ENCODE results near the gene EML3.

The EML3 gene

GRCh38 chr11:62615521-62615920, 2.9 kb upstream of the EML3 start:
- no peak for DNase-seq

DNA sequence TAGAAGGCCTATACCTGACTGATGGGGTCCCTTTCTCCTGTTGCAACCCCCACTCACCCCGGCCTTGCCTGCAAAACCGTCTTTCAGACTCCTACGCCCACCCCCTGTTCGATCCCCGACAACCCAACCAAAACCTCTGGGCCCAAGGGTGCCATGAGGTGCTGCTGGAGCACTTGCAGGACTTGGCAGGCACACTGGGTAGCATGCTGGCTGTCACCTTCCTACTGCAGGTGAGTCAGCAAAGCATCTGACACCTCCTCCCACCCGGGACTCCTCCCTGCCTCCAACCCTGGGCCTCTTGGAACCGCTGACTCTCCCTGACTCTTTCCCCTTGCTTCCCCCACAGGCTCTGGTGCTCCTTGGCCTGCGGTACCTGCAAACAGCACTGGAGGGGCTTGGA, 1.7 kb upstream of the EML3 start:
- DNase-seq: no peak

- DNase-seq: no peak
Measured at GRCh38 chr11:62613291-62613778, 760 bp upstream of the EML3 start.

DNA sequence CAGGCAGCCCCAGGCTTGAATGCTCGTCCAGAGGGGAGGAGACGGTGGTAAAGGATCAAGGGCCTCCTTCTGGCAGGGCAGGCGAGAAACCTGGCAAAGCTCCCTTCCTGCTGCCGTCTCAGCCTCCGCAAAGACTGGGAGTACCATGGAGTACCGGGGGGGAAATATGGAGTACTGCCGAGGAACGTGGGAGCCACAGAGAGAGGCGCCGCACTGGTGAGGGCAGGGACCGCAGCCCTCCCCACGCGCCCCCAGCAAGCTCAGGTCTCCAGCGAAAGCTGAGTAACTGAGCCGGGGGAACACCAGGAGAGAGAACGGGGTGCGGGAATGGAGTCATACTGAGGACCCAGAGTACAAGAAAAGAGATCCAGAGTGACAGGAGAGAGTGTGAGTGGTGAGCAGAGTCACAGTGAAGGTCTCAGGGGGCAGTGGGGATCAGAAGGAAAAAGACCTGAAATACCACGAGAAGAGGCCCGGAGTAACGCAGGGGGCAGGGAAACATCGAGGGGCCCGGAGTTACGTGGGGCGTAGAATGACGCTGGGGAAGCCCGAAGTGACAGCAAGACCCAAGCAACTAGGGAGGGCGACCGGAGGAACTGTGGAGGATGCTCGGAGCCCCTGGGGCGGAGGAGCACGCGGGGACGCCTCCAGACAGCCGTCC, 740 bp downstream of the EML3 start:
- peak in 1 of 2 experiments; percentile 70 for DNase-seq

GRCh38 chr11:62610814-62611704, 1.5 kb downstream of the EML3 start:
- DNase-seq: peak in 1 of 2 experiments; percentile 68

DNA sequence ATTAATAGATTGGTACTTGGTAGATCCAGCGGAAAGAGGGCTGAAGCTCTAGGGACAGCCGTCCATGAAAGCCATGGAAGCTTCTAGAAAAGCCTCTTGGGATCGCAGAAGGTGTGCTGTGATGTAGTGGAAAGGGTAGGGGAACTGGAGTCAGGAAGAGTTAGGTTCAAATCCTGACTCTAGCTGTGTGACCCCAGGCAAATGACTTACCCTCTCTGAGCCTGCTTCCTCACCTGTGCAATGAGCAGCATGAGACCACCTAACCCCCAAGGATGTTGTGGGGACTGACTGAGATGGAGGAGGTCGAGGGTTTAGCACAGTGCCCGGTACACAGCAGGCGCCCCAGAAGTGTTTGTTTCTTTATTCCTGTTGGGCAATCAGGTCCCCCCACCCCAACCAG, 2.2 kb downstream of the EML3 start:
- no peak for DNase-seq

DNA sequence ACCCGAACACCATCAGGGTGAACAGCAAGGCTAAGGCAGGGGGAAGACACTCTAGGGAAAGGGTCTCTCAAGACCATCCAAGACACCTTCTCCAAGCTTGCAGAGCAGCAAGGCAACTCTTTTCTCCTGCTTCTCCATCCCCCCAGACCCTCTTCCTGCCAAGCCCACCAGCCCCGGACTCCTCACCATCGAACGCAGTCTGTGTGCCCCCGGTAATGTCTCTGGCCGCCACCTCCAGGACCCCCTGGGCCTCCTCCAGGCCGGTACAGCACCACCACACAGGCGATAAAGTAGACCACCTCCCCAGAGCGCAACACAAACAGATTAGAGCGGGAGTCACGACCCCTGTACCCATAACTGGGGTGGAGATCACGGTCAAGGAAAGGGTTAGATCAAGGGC, 3.8 kb downstream of the EML3 start:
- no peak for DNase-seq

- DNase-seq: peak in 1 of 2 experiments; percentile 26
Measured at GRCh38 chr11:62607714-62608113, 4.9 kb downstream of the EML3 start.

GRCh38 chr11:62605902-62606301, 6.7 kb downstream of the EML3 start:
- no peak for DNase-seq

DNA sequence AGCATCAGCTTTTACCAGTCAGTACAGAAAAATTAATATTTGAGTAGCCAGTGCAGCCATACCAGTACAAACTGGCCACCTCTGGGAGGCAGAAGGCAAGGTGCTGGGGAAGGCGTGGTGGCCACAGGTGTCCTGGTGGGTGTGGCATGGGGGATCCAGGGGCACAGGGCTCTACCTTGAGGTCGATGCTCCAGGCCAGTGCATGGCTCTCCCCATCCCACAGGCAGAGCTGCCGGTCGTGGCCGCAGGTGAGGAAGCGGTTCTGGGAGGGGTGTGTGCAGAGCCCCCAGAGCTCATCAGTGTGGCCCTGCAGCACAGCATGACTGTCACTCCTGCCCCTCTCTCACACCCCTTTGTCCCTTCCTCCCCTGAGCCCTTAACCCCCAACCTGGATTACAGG, 7.1 kb downstream of the EML3 start:
- no peak for DNase-seq

- DNase-seq: peak; percentile 36 to 65
Measured at GRCh38 chr11:62604460-62605120, 8.0 kb downstream of the EML3 start.

DNA sequence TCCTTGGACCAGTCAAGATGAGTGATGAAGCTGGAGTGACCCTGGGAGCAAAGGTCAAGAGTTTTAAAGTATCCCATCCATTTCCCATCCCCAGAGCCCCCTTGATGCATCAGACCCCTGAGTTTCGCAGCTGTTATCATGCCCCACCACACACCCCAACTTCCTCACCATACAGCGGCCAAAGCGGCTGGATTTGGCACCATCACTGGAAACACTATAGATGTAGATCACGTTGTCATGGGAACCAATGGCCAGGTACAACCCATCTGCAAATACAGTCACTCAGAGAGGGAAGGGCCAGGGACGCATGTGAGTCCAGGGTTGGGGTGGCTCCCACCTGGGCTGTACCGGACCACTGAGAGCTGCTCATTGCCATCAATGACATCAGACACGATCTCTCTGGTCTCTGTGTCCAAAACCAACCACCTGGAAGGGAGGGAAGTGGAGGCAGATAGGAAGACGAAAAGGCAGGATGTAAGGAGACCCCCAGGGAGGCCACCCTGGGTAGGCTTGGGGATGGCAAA, 8.7 kb downstream of the EML3 start:
- DNase-seq: no peak

GRCh38 chr11:62603072-62603408, 9.5 kb downstream of the EML3 start:
- DNase-seq: peak in 1 of 2 experiments; percentile 73

DNA sequence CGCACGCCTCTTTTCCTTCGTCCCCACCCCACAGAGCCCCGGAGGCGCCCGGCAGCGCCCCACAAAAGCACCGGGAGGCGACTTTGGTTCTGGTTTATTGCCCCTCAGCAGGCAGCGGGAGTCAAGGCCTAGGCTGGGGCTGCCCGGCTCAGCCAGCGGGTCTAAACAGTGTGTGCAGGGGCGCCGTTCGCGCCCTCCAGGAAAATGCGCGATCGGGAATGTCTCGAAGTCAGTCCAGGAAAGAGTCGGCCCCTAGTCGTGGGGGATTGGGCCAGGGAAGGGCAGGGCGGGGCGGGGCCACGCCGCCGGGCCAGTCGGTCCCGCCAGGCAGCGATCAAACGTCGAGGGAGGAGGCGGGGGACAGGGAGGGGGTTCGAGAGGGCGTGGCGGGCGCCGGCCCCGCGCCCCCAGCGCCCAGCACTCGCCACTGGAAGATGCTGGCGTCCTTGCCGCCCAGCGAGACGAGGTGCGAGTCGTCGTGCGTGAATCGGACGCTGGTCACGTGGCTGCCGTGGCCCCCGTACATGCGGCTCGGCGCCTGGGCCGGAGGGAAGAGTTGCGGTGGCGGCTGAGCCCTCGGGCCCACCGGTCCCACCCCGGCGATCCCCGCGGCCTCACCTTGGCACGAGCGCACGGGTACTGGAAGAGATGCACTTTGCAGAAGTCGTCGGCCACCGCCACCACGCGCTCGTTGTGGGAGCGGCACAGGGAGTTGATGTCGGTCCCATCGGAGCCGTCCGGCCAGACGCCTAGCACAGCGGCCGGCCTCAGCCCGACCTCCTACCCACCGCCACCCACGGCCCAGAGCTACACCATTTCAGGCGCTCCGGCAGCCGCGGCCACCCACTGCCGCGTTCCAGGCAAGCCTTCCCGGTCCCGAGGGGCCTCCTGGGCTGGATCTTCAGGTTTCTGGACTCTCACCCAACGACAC, 10.2 kb downstream of the EML3 start:
- peak in 1 of 2 experiments; percentile 96 for DNase-seq

DNA sequence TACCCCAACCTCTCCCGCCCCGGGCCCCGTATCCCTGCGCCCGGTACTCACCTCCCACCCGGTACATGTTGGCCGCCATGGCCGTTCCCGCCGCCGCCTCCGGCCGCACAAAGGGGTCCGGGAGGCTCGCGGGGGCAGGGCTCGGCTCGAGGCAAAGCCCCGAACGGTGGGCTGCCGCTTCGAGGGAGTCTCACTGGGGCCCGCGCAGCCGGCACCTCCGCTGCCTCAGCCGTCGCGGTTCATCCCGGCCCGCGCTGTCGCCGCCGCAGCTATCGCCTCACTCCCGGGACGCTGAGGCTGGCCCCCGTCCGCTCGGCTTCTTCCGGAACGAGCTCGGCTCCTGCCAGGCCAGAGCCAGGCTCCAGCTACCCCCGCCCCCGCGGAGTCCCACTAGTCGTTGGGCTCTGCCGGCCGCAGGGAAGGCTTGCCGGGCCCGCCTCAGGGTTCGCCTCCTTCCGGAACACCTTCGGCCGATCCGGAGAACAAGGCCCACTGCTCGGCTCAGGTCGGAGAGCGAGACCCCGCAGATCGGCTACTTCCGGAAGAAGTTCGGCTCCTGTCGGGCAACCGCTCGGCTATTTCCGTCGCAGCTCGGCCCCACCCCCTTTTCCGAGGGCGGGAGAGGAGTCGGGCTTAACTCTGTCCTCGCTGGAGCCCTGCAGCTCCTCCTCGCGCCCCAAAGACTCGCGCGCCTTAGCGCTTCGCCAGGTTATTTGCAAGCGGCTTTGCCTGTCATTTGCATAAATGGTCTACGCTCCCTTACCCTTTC, 11.0 kb downstream of the EML3 start, which contains the start of gene MTA2:
Gene MTA2 (minus strand): TSS at position 494 of the 769 bp plus-strand sequence. CDS start 415 bp downstream, at position 79.
- DNase-seq: peak; percentile 99 to 100

DNA sequence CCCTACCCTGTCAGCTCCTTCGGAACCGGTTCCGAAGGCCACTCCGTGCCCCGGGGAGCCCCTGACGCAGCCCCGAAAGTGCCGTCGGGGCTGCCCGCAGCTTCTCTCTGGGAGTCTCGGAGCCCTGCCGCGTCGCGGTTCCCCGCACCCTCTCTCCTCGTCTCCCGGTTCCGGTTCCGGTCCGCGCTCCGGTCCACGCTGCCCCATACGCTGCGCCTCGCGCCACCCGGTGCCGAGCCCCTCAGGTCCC, 11.5 kb downstream of the EML3 start:
- DNase-seq: no peak

GRCh38 chr11:62600367-62601121, 12.0 kb downstream of the EML3 start:
- peak in 1 of 2 experiments; percentile 47 for DNase-seq

- peak in 1 of 2 experiments; percentile 30 for DNase-seq
Measured at GRCh38 chr11:62599901-62600300, 12.7 kb downstream of the EML3 start.

GRCh38 chr11:62599069-62599696, 13.4 kb downstream of the EML3 start:
- peak; percentile 99 to 100 for DNase-seq

DNA sequence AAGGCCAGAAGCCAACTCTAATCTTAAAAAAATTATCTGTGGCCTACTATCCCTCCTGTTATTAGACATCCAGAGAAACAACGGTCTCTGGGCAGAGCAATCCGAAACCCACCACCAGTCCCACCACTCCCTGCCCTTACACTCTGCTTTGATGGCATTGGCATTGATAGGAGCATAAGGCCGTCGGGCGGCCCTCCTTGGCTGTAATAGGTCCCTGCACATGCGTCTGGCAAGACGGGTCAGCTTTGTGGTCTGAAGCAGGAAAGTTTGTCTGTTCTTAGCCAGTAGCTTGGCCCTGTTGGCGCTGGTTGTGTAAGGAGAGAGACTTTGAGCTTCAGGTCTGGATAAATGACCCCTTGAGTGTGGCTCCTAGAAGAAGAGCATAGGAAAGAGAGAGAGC, 17.5 kb downstream of the EML3 start:
- DNase-seq: no peak

Data from NCI-H526 (cell line).